SK-N-SH (cell line): ENCODE results near the gene TRPM2. TPM values are rescaled to one million over a fixed set of nuclear protein-coding genes. Genes with fewer than 3 reads are reported as not detected.

Source experiments
- CTCF ChIA-PET: fragments of 300-600, 350-600 bp; formaldehyde crosslinking; extraction: SDS; loops from one replicate; lab custom pipeline; 2021; lab: Yijun Ruan, JAX
- POLR2A ChIA-PET: fragments of 350-600 bp; sonication (Branson Sonifier 250); formaldehyde crosslinking; extraction: SDS; loops from one replicate; lab custom pipeline; 2020; ENCODE audit warnings: antibody characterized with exemption, inconsistent platforms; lab: Yijun Ruan, JAX
- DNase-seq: peaks from one replicate; pipeline ENCODE4 v3.0.0; 2012
- H2AFZ ChIP-seq: fragments of 200-600 bp; sonication (generic); 2 replicates; pipeline ENCODE4 v1.8.1; 2016; ENCODE audit warnings: antibody characterized with exemption, mild to moderate bottlenecking, low read depth
- H3F3A ChIP-seq: fragments of 200-600 bp; sonication (generic); replicated peaks from 2 replicates; pipeline ENCODE3; 2016; ENCODE audit warnings: antibody characterized with exemption, mild to moderate bottlenecking; ENCODE audit not compliant: insufficient read depth
- H3K27ac ChIP-seq, 2 experiments: fragments of 200-500 bp in 1 of 2; fragments of 200-600 bp in 1 of 2; sonication (Bioruptor generic) in 1 of 2; sonication (generic), shearing (Covaris generic) in 1 of 2; 2 replicates each; pipeline versions ENCODE4 v1.5.1 to v1.6.1; 2014 to 2016; ENCODE audit warnings: low read depth in 2 of 2, inconsistent platforms in 1 of 2, low read length in 1 of 2, mild to moderate bottlenecking in 1 of 2, mixed read lengths in 1 of 2
- H3K27me3 ChIP-seq: fragments of 200-600 bp; sonication (generic), shearing (Covaris generic); 2 replicates; pipeline ENCODE4 v1.6.1; 2016; ENCODE audit warnings: mixed run types; ENCODE audit not compliant: insufficient read depth
- H3K36me3 ChIP-seq, 2 experiments: fragments of 200-500 bp in 1 of 2; fragments of 200-600 bp in 1 of 2; sonication (Bioruptor generic) in 1 of 2; sonication (generic) in 1 of 2; replicated peaks in 1 of 2; 2 replicates each; pipeline versions ENCODE3 to v1.5.1; 2014 to 2016; ENCODE audit warnings: low read length in 1 of 2, mild to moderate bottlenecking in 1 of 2; ENCODE audit not compliant: insufficient read depth in 2 of 2, control insufficient read depth in 1 of 2
- H3K4me1 ChIP-seq, 2 experiments: fragments of 200-500 bp in 1 of 2; fragments of 200-600 bp in 1 of 2; sonication (Bioruptor generic) in 1 of 2; sonication (generic), shearing (Covaris generic) in 1 of 2; 2 replicates each; pipeline versions ENCODE4 v1.5.1 to v1.6.1; 2014 to 2016; ENCODE audit warnings: low read depth in 1 of 2, low read length in 1 of 2, mixed run types in 1 of 2; ENCODE audit not compliant: insufficient read depth in 2 of 2, control insufficient read depth in 1 of 2
- H3K4me2 ChIP-seq: fragments of 200-600 bp; sonication (generic), shearing (Covaris generic); 2 replicates; pipeline ENCODE4 v1.6.1; 2017; ENCODE audit warnings: mixed run types
- H3K4me3 ChIP-seq, 2 experiments: fragments of 200-500 bp in 1 of 2; fragments of 200-600 bp in 1 of 2; sonication (Bioruptor generic) in 1 of 2; sonication (generic), shearing (Covaris generic) in 1 of 2; 2 replicates each; pipeline versions ENCODE4 v1.5.1 to v1.8.1; 2014 to 2016; ENCODE audit warnings: low read depth in 2 of 2, inconsistent platforms in 1 of 2, low read length in 1 of 2, mild to moderate bottlenecking in 1 of 2, mixed read lengths in 1 of 2, moderate library complexity in 1 of 2
- H3K79me2 ChIP-seq: fragments of 200-600 bp; sonication (generic); 2 replicates; pipeline ENCODE4 v1.8.1; 2017; ENCODE audit warnings: mild to moderate bottlenecking; ENCODE audit not compliant: insufficient read depth
- H3K9ac ChIP-seq: fragments of 200-600 bp; sonication (generic); 2 replicates; pipeline ENCODE4 v1.6.1; 2017; ENCODE audit warnings: mixed run types
- H3K9me2 ChIP-seq: fragments of 200-600 bp; sonication (generic); 2 replicates; pipeline ENCODE4 v1.6.1; 2017; ENCODE audit warnings: mixed run types
- H3K9me3 ChIP-seq: fragments of 200-600 bp; sonication (generic); 2 replicates; pipeline ENCODE4 v1.6.1; 2017; ENCODE audit warnings: mixed run types, mild to moderate bottlenecking, moderate library complexity
- H4K20me1 ChIP-seq: fragments of 200-600 bp; sonication (generic); 2 replicates; pipeline ENCODE4 v1.6.1; 2017; ENCODE audit warnings: mild to moderate bottlenecking, mixed run types; ENCODE audit not compliant: insufficient read depth
- ELF1 ChIP-seq: IDR thresholded peaks from 2 replicates; pipeline ENCODE4 v1.4.0; 2012
- EZH2phosphoT487 ChIP-seq: fragments of 200-600 bp; sonication (generic); IDR thresholded peaks from 2 replicates; pipeline ENCODE4 v1.6.1; 2017; ENCODE audit warnings: low read depth, mixed run types, mild to moderate bottlenecking, antibody characterized with exemption, moderate library complexity, borderline replicate concordance
- FOSL2 ChIP-seq: IDR thresholded peaks from 2 replicates; pipeline ENCODE4 v1.4.0; 2012; ENCODE audit warnings: low read depth, mild to moderate bottlenecking, moderate library complexity, borderline replicate concordance
- FOXM1 ChIP-seq: IDR thresholded peaks from 2 replicates; pipeline ENCODE4 v1.4.0; 2012; ENCODE audit warnings: low read depth, mild to moderate bottlenecking
- IRF3 ChIP-seq: fragments of 150-350 bp; IDR thresholded peaks from 2 replicates; pipeline ENCODE4 v1.6.1; 2016; ENCODE audit warnings: mild to moderate bottlenecking, low read depth, low read length
- MAX ChIP-seq: IDR thresholded peaks from 2 replicates; pipeline ENCODE4 v1.4.0; 2012; ENCODE audit warnings: low read depth
- MEF2A ChIP-seq: IDR thresholded peaks from 2 replicates; pipeline ENCODE4 v1.4.0; 2012; ENCODE audit warnings: low read depth, borderline replicate concordance
- NRF1 ChIP-seq: IDR thresholded peaks from 2 replicates; pipeline ENCODE4 v1.6.1; 2012; ENCODE audit warnings: low read depth, mild to moderate bottlenecking, low read length
- RCOR1 ChIP-seq: fragments of 150-350 bp; IDR thresholded peaks from 2 replicates; pipeline ENCODE4 v1.6.1; 2017; ENCODE audit warnings: antibody characterized with exemption, low read length
- RFX5 ChIP-seq: IDR thresholded peaks from 2 replicates; pipeline ENCODE4 v1.6.1; 2012; ENCODE audit warnings: mild to moderate bottlenecking, improper control_type of control experiment, low read length
- SIN3A ChIP-seq: IDR thresholded peaks from 2 replicates; pipeline ENCODE4 v1.6.1; 2012; ENCODE audit warnings: low read depth, mild to moderate bottlenecking, low read length, moderate library complexity, borderline replicate concordance
- SMC3 ChIP-seq: IDR thresholded peaks from 2 replicates; pipeline ENCODE4 v1.6.1; 2012; ENCODE audit warnings: low read depth, low read length, improper control_type of control experiment
- TEAD4 ChIP-seq: IDR thresholded peaks from 2 replicates; pipeline ENCODE4 v1.4.0; 2012; ENCODE audit warnings: mild to moderate bottlenecking, borderline replicate concordance; ENCODE audit not compliant: insufficient read depth
- WGBS: methylation state at CpG from one replicate; pipeline ENCODE4 v1.1.6; 2017; ENCODE audit warnings: low lambda C conversion rate; 5-methylcytosine and 5-hydroxymethylcytosine counted together
- polyA plus RNA-seq, 3 experiments: library from polyadenylated mRNA; depleted of rRNA; stranded (reverse); fragments of >200 nt; gene quantifications; 2 replicates each; pipeline ENCODE4 v1.2.3, GENCODE V29; 2012

Gene TRPM2
- polyA plus RNA-seq, 1 of the 3 experiments (the other 2 are of a cell fraction) = not detected

GRCh38 chr21:44348861-44349260 is 4.6 kb upstream of the TRPM2 start:
- Histone ChIP-seq H3K79me2 (no peaks in the 10 kb centered on the region), H3K4me3 (no peak overlapping the region), H3K36me3 (no peaks in the 10 kb centered on the region), H3K27me3 (peaks cover 54% of the 10 kb centered on the region), H2AFZ (no peak overlapping the region), H3K9ac (no peak overlapping the region), H3K4me2 (no peak overlapping the region), H3K4me1 (no peaks in the 10 kb centered on the region), H3K9me3 (no peaks in the 10 kb centered on the region), H3F3A (no peaks in the 10 kb centered on the region), H3K9me2 (no peaks in the 10 kb centered on the region), H4K20me1 (no peaks in the 10 kb centered on the region), H3K27ac (no peak overlapping the region)
- WGBS = 73% methylated on average over 11 of the region's 19 CpGs
- ChIA-PET CTCF (no interaction called here), POLR2A (no interaction called here)
- no peak for TF ChIP-seq MAX
- TF ChIP-seq RFX5 = no peak
- no peak for TF ChIP-seq FOSL2
- TF ChIP-seq FOXM1 = no peak
- TF ChIP-seq IRF3 = no peak
- TF ChIP-seq ELF1 = no peak
- no peak for TF ChIP-seq TEAD4
- no peak for TF ChIP-seq SMC3
- no peak for TF ChIP-seq SIN3A
- no peak for TF ChIP-seq RCOR1
- no peak for TF ChIP-seq MEF2A
- no peak for DNase-seq

- Histone ChIP-seq H3K27ac (no peak overlapping the region), H3K9me3 (no peaks in the 10 kb centered on the region), H4K20me1 (no peaks in the 10 kb centered on the region), H3K79me2 (no peaks in the 10 kb centered on the region), H3K27me3 (peaks cover 56% of the 10 kb centered on the region), H3K4me2 (no peak overlapping the region), H3K9me2 (no peaks in the 10 kb centered on the region), H3K4me3 (no peak overlapping the region), H3F3A (no peaks in the 10 kb centered on the region), H3K9ac (no peak overlapping the region), H3K36me3 (no peaks in the 10 kb centered on the region), H3K4me1 (no peaks in the 10 kb centered on the region), H2AFZ (no peak overlapping the region)
- TF ChIP-seq SMC3 (no peak), ELF1 (no peak), MEF2A (no peak), EZH2phosphoT487 (no peak), NRF1 (no peak)
- CTCF ChIA-PET = no interaction called here
- WGBS = 39% methylated on average over 4 of the region's 12 CpGs
- POLR2A ChIA-PET = no interaction called here
- DNase-seq = no peak
These were observed 4.0 kb upstream of the TRPM2 start for GRCh38 chr21:44349416-44349846.
